ENCODE measurements around the gene ADGRG3. TPM values are rescaled to one million over a fixed set of nuclear protein-coding genes. Genes with fewer than 3 reads are reported as not detected.
"Not testable (repeated sequence)": the region's sequence is repeated elsewhere in the genome, so short reads cannot be mapped to it uniquely, and the experiment has no call there.

The ADGRG3 gene
- total and polyA plus RNA-seq, 2 of the 13 experiments (the other 11 are each of a cell fraction or from before 2014, with no cell fraction given): 2.7 to 11.8 TPM

- in situ Hi-C loops (cut with HindIII; ENCODE audit: extremely low pct_ligation_motif_present, low pct_unique_long_range_greater_than_20kb): no loop called here
- Histone ChIP-seq H3K79me2 (ENCODE audit: insufficient read depth, low read length) (no peaks in the 10 kb centered on the region), H3K36me3 (replicated peaks in 1 of 2; ENCODE audit: control insufficient read depth in 1 of 2, insufficient read depth in 2 of 2, low read length in 2 of 2) (no peaks in the 10 kb centered on the region), H3K4me3 (replicated peaks in 1 of 3; ENCODE audit: insufficient read depth in 1 of 3, low read depth in 2 of 3, low read length in 3 of 3) (no peak overlapping the region), H2AFZ (ENCODE audit: low read length) (no peak overlapping the region), H3K9me3 (ENCODE audit: low read length) (no peaks in the 10 kb centered on the region), H3K4me1 (ENCODE audit: insufficient read depth, low read length) (peaks cover 33% of the 10 kb centered on the region), H3K27ac (ENCODE audit: extremely low read length, insufficient read depth, low read length) (no peak overlapping the region), H4K20me1 (ENCODE audit: insufficient read depth, low read length) (no peaks in the 10 kb centered on the region), H3K27me3 (ENCODE audit: control insufficient read depth in 1 of 2, insufficient read depth in 2 of 2, low read length in 2 of 2) (no peaks in the 10 kb centered on the region), H3K9ac (ENCODE audit: insufficient read depth, low read depth, low read length) (no peak overlapping the region), H3K4me2 (ENCODE audit: low read depth, low read length) (no peak overlapping the region)
- 98% methylated on average over 5 of the region's 5 CpGs for WGBS (ENCODE audit: low lambda C conversion rate)
- ChIA-PET CTCF (ENCODE audit: low intra/inter-chr PET ratio, low total read pairs) (no interaction called here), POLR2A (no interaction called here)
- DNase-seq (ENCODE audit: low spot score) (no peak), ATAC-seq (no peak), FAIRE-seq (no peak)
- intact Hi-C loops (cut with micrococcal nuclease; ENCODE audit: unreplicated experiment): no loop called here
- 0 out of 2 replicates have a peak, but pooled peaks have one; percentile 28 for TF ChIP-seq HES4 (CRISPR knock-in tag; IDR thresholded peaks at IDR 0.05; ENCODE audit: borderline replicate concordance)
- TF ChIP-seq, protein P1, sequence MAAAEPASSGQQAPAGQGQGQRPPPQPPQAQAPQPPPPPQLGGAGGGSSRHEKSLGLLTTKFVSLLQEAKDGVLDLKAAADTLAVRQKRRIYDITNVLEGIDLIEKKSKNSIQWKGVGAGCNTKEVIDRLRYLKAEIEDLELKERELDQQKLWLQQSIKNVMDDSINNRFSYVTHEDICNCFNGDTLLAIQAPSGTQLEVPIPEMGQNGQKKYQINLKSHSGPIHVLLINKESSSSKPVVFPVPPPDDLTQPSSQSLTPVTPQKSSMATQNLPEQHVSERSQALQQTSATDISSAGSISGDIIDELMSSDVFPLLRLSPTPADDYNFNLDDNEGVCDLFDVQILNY (CRISPR knock-in tag; conservative IDR thresholded peaks at IDR 0.05): no peak
- BruUV-seq (replicated peaks): no TSS peak
Observed at GRCh38 chr16:57711346-57711745, 43.2 kb downstream of the ADGRG3 start.

GRCh38 chr16:57711993-57712392, 43.9 kb downstream of the ADGRG3 start:
- no TSS peak for BruUV-seq (replicated peaks)
- H3K36me3 ChIP-seq (replicated peaks in 1 of 2; ENCODE audit: control insufficient read depth in 1 of 2, insufficient read depth in 2 of 2, low read length in 2 of 2): no peaks in the 10 kb centered on the region
- H2AFZ ChIP-seq (ENCODE audit: low read length): no peak overlapping the region
- H3K4me3 ChIP-seq (replicated peaks in 1 of 3; ENCODE audit: insufficient read depth in 1 of 3, low read depth in 2 of 3, low read length in 3 of 3): no peak overlapping the region
- intact Hi-C loops (cut with micrococcal nuclease; ENCODE audit: unreplicated experiment) (no loop called here), in situ Hi-C loops (cut with HindIII; ENCODE audit: extremely low pct_ligation_motif_present, low pct_unique_long_range_greater_than_20kb) (no loop called here)
- no peaks in the 10 kb centered on the region for H4K20me1 ChIP-seq (ENCODE audit: insufficient read depth, low read length)
- WGBS (ENCODE audit: low lambda C conversion rate): 98% methylated on average over 3 of the region's 3 CpGs
- no peaks in the 10 kb centered on the region for H3K9me3 ChIP-seq (ENCODE audit: low read length)
- POLR2A ChIA-PET: interaction anchor here (0.9 kb wide), 1 partner anchor 44 kb away, joined by 3 read pairs; the partner anchor contains the start of gene ADGRG3
- DNase-seq (ENCODE audit: low spot score) (no peak), FAIRE-seq (no peak), ATAC-seq (no peak)
- no peak overlapping the region for H3K9ac ChIP-seq (ENCODE audit: insufficient read depth, low read depth, low read length)
- no peak for TF ChIP-seq JUN (CRISPR knock-in tag; IDR thresholded peaks at IDR 0.05)
- no peak for TF ChIP-seq ZNF234 (CRISPR knock-in tag; conservative IDR thresholded peaks at IDR 0.05)
- TF ChIP-seq TSC22D2 (CRISPR knock-in tag; IDR thresholded peaks at IDR 0.05; ENCODE audit: borderline replicate concordance): no peak
- no peak for TF ChIP-seq CHD4 (IDR thresholded peaks at IDR 0.05; ENCODE audit: borderline replicate concordance, low read length)
- no peak for TF ChIP-seq THAP8 (CRISPR knock-in tag; IDR thresholded peaks at IDR 0.05; ENCODE audit: borderline replicate concordance)
- no peak for TF ChIP-seq DMAP1 (CRISPR knock-in tag; IDR thresholded peaks at IDR 0.05)
- TF ChIP-seq CENPX (CRISPR knock-in tag; IDR thresholded peaks at IDR 0.05): no peak
- TF ChIP-seq TCF12 (IDR thresholded peaks at IDR 0.05): no peak
- TF ChIP-seq TCF12 (CRISPR knock-in tag; IDR thresholded peaks at IDR 0.05): no peak
- TF ChIP-seq, protein P2, sequence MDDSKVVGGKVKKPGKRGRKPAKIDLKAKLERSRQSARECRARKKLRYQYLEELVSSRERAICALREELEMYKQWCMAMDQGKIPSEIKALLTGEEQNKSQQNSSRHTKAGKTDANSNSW (CRISPR knock-in tag; IDR thresholded peaks at IDR 0.05; ENCODE audit: borderline replicate concordance): no peak
- CTCF ChIA-PET (ENCODE audit: low intra/inter-chr PET ratio, low total read pairs): interaction anchor here (0.7 kb wide), 1 partner anchor 18 kb away, joined by 3 read pairs; the partner anchor contains the start of gene DRC7
- no peaks in the 10 kb centered on the region for H3K27me3 ChIP-seq (ENCODE audit: control insufficient read depth in 1 of 2, insufficient read depth in 2 of 2, low read length in 2 of 2)
- peaks cover 33% of the 10 kb centered on the region for H3K4me1 ChIP-seq (ENCODE audit: insufficient read depth, low read length)
- no peak overlapping the region for H3K4me2 ChIP-seq (ENCODE audit: low read depth, low read length)
- H3K27ac ChIP-seq (ENCODE audit: extremely low read length, insufficient read depth, low read length): no peak overlapping the region
- no peaks in the 10 kb centered on the region for H3K79me2 ChIP-seq (ENCODE audit: insufficient read depth, low read length)

GRCh38 chr16:57712569-57712968, 44.5 kb downstream of the ADGRG3 start:
- H3K4me1 ChIP-seq (ENCODE audit: insufficient read depth, low read length): peaks cover 33% of the 10 kb centered on the region
- H3K9me3 ChIP-seq (ENCODE audit: low read length); in situ Hi-C loops (cut with HindIII; ENCODE audit: extremely low pct_ligation_motif_present, low pct_unique_long_range_greater_than_20kb); H3K27me3 ChIP-seq (ENCODE audit: control insufficient read depth in 1 of 2, insufficient read depth in 2 of 2, low read length in 2 of 2); FAIRE-seq; H3K36me3 ChIP-seq (replicated peaks in 1 of 2; ENCODE audit: control insufficient read depth in 1 of 2, insufficient read depth in 2 of 2, low read length in 2 of 2); H3K79me2 ChIP-seq (ENCODE audit: insufficient read depth, low read length); H3K4me3 ChIP-seq (replicated peaks in 1 of 3; ENCODE audit: insufficient read depth in 1 of 3, low read depth in 2 of 3, low read length in 3 of 3); H3K27ac ChIP-seq (ENCODE audit: extremely low read length, insufficient read depth, low read length); intact Hi-C loops (cut with micrococcal nuclease; ENCODE audit: unreplicated experiment); H3K4me2 ChIP-seq (ENCODE audit: low read depth, low read length); H4K20me1 ChIP-seq (ENCODE audit: insufficient read depth, low read length); H2AFZ ChIP-seq (ENCODE audit: low read length); ATAC-seq; H3K9ac ChIP-seq (ENCODE audit: insufficient read depth, low read depth, low read length); BruUV-seq (replicated peaks); DNase-seq (ENCODE audit: low spot score): not testable (repeated sequence)
- CTCF ChIA-PET (ENCODE audit: low intra/inter-chr PET ratio, low total read pairs): interaction anchor here (0.7 kb wide), 1 partner anchor 18 kb away, joined by 3 read pairs; the partner anchor contains the start of gene DRC7
- POLR2A ChIA-PET: interaction anchor here (0.9 kb wide), 1 partner anchor 45 kb away, joined by 3 read pairs; the partner anchor contains the start of gene ADGRG3
- 96% methylated on average over 6 of the region's 6 CpGs for WGBS (ENCODE audit: low lambda C conversion rate)

Measured in HepG2 (cell line).